Mesothelial cell of epicardium (in vitro differentiated cells): ENCODE results near the gene BMAL2. TPM values are rescaled to one million over a fixed set of nuclear protein-coding genes. Genes with fewer than 3 reads are reported as not detected.

ENCODE experiments used
- DNase-seq, 2 experiments: peaks; one replicate each; pipeline ENCODE4 v3.0.0; 2021; ENCODE audit warnings: low spot score in 2 of 2; ENCODE audit not compliant: unreplicated experiment in 2 of 2
- H3K27ac Mint-ChIP-seq: 2 replicates; pipeline ENCODE4 v1.8.0; 2021; ENCODE audit warnings: mixed read lengths
- H3K27me3 Mint-ChIP-seq: 2 replicates; pipeline ENCODE4 v1.8.0; 2021; ENCODE audit warnings: low read depth, mixed read lengths
- H3K36me3 Mint-ChIP-seq: 2 replicates; pipeline ENCODE4 v1.8.0; 2021; ENCODE audit warnings: mixed read lengths
- H3K4me1 Mint-ChIP-seq: 2 replicates; pipeline ENCODE4 v1.8.0; 2021; ENCODE audit warnings: mixed read lengths
- H3K4me3 Mint-ChIP-seq: 2 replicates; pipeline ENCODE4 v1.8.0; 2021; ENCODE audit warnings: mild to moderate bottlenecking, moderate library complexity, mixed read lengths
- H3K9me3 Mint-ChIP-seq: 2 replicates; pipeline ENCODE4 v1.8.0; 2021; ENCODE audit warnings: mixed read lengths
- CTCF ChIP-seq: fragments of 200-600 bp; sonication (generic); IDR thresholded peaks from one replicate; pipeline ENCODE4 v1.5.0; 2021; ENCODE audit warnings: antibody characterized with exemption; ENCODE audit not compliant: unreplicated experiment
- total RNA-seq: library from RNA; stranded (reverse); gene quantifications from 3 replicates; pipeline ENCODE4 v1.2.1, GENCODE V29; 2021

The BMAL2 gene
- total RNA-seq, 1 donor from 2014 or later, result 3.8 TPM

- no peak for DNase-seq
- Mint-ChIP-seq H3K27me3 (no peaks in the 10 kb centered on the region), H3K36me3 (peaks cover 16% of the 10 kb centered on the region), H3K27ac (no peak overlapping the region), H3K4me1 (peaks cover 11% of the 10 kb centered on the region), H3K4me3 (no peak overlapping the region), H3K9me3 (no peaks in the 10 kb centered on the region)
- no peak for TF ChIP-seq CTCF
Measured at GRCh38 chr12:27309293-27309994, 23.2 kb upstream of the BMAL2 start.

- Mint-ChIP-seq H3K27ac (no peak overlapping the region), H3K9me3 (no peaks in the 10 kb centered on the region), H3K36me3 (peaks cover 21% of the 10 kb centered on the region), H3K27me3 (no peaks in the 10 kb centered on the region), H3K4me3 (no peak overlapping the region), H3K4me1 (peaks cover 11% of the 10 kb centered on the region)
- TF ChIP-seq CTCF, result no peak
- DNase-seq, result no peak
Measured at GRCh38 chr12:27309995-27310315, 22.7 kb upstream of the BMAL2 start.

GRCh38 chr12:27316947-27317346, 15.7 kb upstream of the BMAL2 start:
- H3K36me3 Mint-ChIP-seq, result peaks cover 29% of the 10 kb centered on the region
- no peaks in the 10 kb centered on the region for H3K4me1 Mint-ChIP-seq
- DNase-seq, result no peak
- H3K27me3 Mint-ChIP-seq, result no peaks in the 10 kb centered on the region
- no peaks in the 10 kb centered on the region for H3K9me3 Mint-ChIP-seq
- H3K27ac Mint-ChIP-seq, result no peak overlapping the region
- no peak overlapping the region for H3K4me3 Mint-ChIP-seq
- TF ChIP-seq CTCF, result no peak

- no peak for DNase-seq
- H3K27me3 Mint-ChIP-seq, result no peaks in the 10 kb centered on the region
- H3K36me3 Mint-ChIP-seq, result peaks cover 30% of the 10 kb centered on the region
- TF ChIP-seq CTCF, result no peak
- no peak overlapping the region for H3K4me3 Mint-ChIP-seq
- no peak overlapping the region for H3K27ac Mint-ChIP-seq
- no peaks in the 10 kb centered on the region for H3K9me3 Mint-ChIP-seq
- no peaks in the 10 kb centered on the region for H3K4me1 Mint-ChIP-seq
Measured at GRCh38 chr12:27319409-27319808, 13.2 kb upstream of the BMAL2 start.

GRCh38 chr12:27319848-27320247, 12.8 kb upstream of the BMAL2 start:
- peaks cover 26% of the 10 kb centered on the region for H3K36me3 Mint-ChIP-seq

More at GRCh38 chr12:27319848-27320247, 12.8 kb upstream of the BMAL2 start:
- TF ChIP-seq CTCF, result no peak
- Mint-ChIP-seq H3K27me3 (no peaks in the 10 kb centered on the region), H3K27ac (no peak overlapping the region), H3K4me1 (no peaks in the 10 kb centered on the region), H3K4me3 (no peak overlapping the region), H3K9me3 (no peaks in the 10 kb centered on the region)
- DNase-seq, result no peak
